HepG2 (cell line): ENCODE data around the gene GDF7. TPM values are rescaled to one million over a fixed set of nuclear protein-coding genes. Genes with fewer than 3 reads are reported as not detected.

Experiments used
- GABPB1 ChIP-seq: IDR thresholded peaks from 2 replicates; pipeline ENCODE4 v1.6.1; 2016; ENCODE audit warnings: mild to moderate bottlenecking, missing genetic modification reagents, moderate library complexity, missing compliant biosample characterization
- HDAC6 ChIP-seq: fragments of 200-600 bp; sonication (generic); IDR thresholded peaks from 2 replicates; pipeline ENCODE4 v1.7.0; 2017; ENCODE audit warnings: mild to moderate bottlenecking, antibody characterized with exemption, low read length, low read depth
- NAIF1 ChIP-seq: sonication (generic); formaldehyde crosslinking; IDR thresholded peaks from 2 replicates; pipeline ENCODE4 v1.5.0; 2020; ENCODE audit warnings: mild to moderate bottlenecking, missing genetic modification reagents, borderline replicate concordance
- NPAS2 ChIP-seq: sonication (generic); formaldehyde crosslinking; IDR thresholded peaks from 2 replicates; pipeline ENCODE4 v1.8.0; 2022; ENCODE audit warnings: mild to moderate bottlenecking, missing genetic modification reagents, borderline replicate concordance
- RFXAP ChIP-seq: sonication (generic); formaldehyde crosslinking; IDR thresholded peaks from 2 replicates; pipeline ENCODE4 v1.4.0; 2020; ENCODE audit warnings: missing genetic modification reagents, borderline replicate concordance
- YEATS2 ChIP-seq: sonication (generic); formaldehyde crosslinking; IDR thresholded peaks from 2 replicates; pipeline ENCODE4 v1.4.0; 2020; ENCODE audit warnings: missing genetic modification reagents, borderline replicate concordance
- ZNF24 ChIP-seq: fragments of 450-650 bp; IDR thresholded peaks from 2 replicates; pipeline ENCODE4 v1.6.1; 2017; ENCODE audit warnings: antibody characterized with exemption, mild to moderate bottlenecking
- ZNF557 ChIP-seq: sonication (generic); formaldehyde crosslinking; IDR thresholded peaks from 2 replicates; pipeline ENCODE4 v1.4.0; 2020; ENCODE audit warnings: missing genetic modification reagents
- ZNF782 ChIP-seq: sonication (generic); formaldehyde crosslinking; IDR thresholded peaks from 2 replicates; pipeline ENCODE4 v1.4.0; 2020; ENCODE audit warnings: missing genetic modification reagents, mild to moderate bottlenecking, borderline replicate concordance
- polyA plus RNA-seq, 8 experiments: library from polyadenylated mRNA; depleted of rRNA in 3 of 8; stranded (reverse) in 7 of 8; unstranded in 1 of 8; fragments of >200 nt; fragmentation: Illumina TruSeq in 4 of 8; extraction: Trizol in 4 of 8; gene quantifications; 2 replicates each; pipeline versions ENCODE4 v1.2.1 to v1.2.3, GENCODE V29; 2011 to 2016; ENCODE audit warnings: low read depth in 4 of 8, missing spikeins in 1 of 8, mixed read lengths in 1 of 8; ENCODE audit not compliant: insufficient read depth in 1 of 8
- total RNA-seq, 5 experiments: library from RNA; depleted of rRNA; stranded (reverse); fragments of >200 nt; fragmentation: Illumina TruSeq; extraction: Trizol; gene quantifications; 2 replicates each; pipeline ENCODE4 v1.2.3, GENCODE V29; 2016; ENCODE audit warnings: low read depth in 1 of 5
- TF ChIP-seq, protein P1 (sequence below): sonication (generic); formaldehyde crosslinking; IDR thresholded peaks from 2 replicates; pipeline ENCODE4 v1.4.0; 2020; ENCODE audit warnings: missing genetic modification reagents, mild to moderate bottlenecking, borderline replicate concordance
- TF ChIP-seq, protein P2 (sequence below), 2 experiments: sonication (generic) in 1 of 2; formaldehyde crosslinking in 1 of 2; IDR thresholded peaks; 2 replicates each; pipeline versions ENCODE4 v1.4.0 to v1.6.1; 2016 to 2020; ENCODE audit warnings: borderline replicate concordance in 1 of 2, low read depth in 1 of 2, mild to moderate bottlenecking in 1 of 2, missing genetic modification reagents in 1 of 2
- TF ChIP-seq, protein P3 (sequence below): sonication (generic); formaldehyde crosslinking; IDR thresholded peaks from 2 replicates; pipeline ENCODE4 v1.4.0; 2020; ENCODE audit warnings: low read depth, missing genetic modification reagents
- TF ChIP-seq, protein P4 (sequence below): sonication (generic); formaldehyde crosslinking; IDR thresholded peaks from 2 replicates; pipeline ENCODE4 v1.8.0; 2022; ENCODE audit warnings: mild to moderate bottlenecking, missing genetic modification reagents, moderate library complexity
- TF ChIP-seq, protein P5 (sequence below): sonication (generic); formaldehyde crosslinking; IDR thresholded peaks from 2 replicates; pipeline ENCODE4 v1.5.0; 2020; ENCODE audit warnings: missing genetic modification reagents, mild to moderate bottlenecking, borderline replicate concordance

The GDF7 gene
- total and polyA plus RNA-seq, 2 of the 13 experiments (the other 11 are each of a cell fraction or from before 2014, with no cell fraction given), result 1.6 to 15.0 TPM

DNA sequence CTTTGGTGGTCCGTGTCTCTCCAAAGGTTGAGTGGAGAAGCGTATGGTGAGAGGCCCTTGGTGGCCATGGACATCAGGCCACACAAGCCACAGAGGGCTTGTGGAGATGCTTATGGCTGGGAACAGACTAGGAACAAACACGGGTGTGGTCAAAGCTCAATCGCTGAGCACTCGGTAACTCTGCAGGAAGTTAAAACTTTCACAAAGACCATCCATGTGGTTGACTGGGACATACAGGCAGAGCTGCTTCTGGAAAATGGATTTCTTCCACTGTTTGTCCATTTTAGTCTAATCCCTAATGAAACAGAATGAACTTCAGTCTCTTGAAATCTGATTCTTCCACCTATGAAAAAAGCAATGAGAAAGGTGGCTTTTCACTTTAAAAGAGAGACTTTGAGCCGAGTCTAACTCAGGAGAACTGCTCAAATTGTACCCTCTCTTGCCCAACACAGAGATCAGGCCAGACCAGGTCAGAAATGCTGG lies 17.7 kb downstream of the GDF7 start (continued):
- TF ChIP-seq, protein P1, sequence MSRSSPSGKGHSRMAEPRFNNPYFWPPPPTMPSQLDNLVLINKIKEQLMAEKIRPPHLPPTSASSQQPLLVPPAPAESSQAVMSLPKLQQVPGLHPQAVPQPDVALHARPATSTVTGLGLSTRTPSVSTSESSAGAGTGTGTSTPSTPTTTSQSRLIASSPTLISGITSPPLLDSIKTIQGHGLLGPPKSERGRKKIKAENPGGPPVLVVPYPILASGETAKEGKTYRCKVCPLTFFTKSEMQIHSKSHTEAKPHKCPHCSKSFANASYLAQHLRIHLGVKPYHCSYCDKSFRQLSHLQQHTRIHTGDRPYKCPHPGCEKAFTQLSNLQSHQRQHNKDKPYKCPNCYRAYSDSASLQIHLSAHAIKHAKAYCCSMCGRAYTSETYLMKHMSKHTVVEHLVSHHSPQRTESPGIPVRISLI, result peak; percentile 84
- TF ChIP-seq GABPB1 (CRISPR knock-in tag) (no peak), YEATS2 (no peak), ZNF24 (no peak), NPAS2 (CRISPR knock-in tag) (no peak), HDAC6 (no peak), ZNF782 (CRISPR knock-in tag) (no peak), RFXAP (CRISPR knock-in tag) (peak; percentile 52; the same call in 1 of the 2 replicates), ZNF557 (CRISPR knock-in tag) (no peak), NAIF1 (CRISPR knock-in tag) (no peak)
- TF ChIP-seq, protein P2, sequence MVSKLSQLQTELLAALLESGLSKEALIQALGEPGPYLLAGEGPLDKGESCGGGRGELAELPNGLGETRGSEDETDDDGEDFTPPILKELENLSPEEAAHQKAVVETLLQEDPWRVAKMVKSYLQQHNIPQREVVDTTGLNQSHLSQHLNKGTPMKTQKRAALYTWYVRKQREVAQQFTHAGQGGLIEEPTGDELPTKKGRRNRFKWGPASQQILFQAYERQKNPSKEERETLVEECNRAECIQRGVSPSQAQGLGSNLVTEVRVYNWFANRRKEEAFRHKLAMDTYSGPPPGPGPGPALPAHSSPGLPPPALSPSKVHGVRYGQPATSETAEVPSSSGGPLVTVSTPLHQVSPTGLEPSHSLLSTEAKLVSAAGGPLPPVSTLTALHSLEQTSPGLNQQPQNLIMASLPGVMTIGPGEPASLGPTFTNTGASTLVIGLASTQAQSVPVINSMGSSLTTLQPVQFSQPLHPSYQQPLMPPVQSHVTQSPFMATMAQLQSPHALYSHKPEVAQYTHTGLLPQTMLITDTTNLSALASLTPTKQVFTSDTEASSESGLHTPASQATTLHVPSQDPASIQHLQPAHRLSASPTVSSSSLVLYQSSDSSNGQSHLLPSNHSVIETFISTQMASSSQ (IDR thresholded peaks at IDR 0.05; ENCODE audit: low read depth), result peak; percentile 16; the same call in 1 of the 2 replicates
- TF ChIP-seq, protein P2 (CRISPR knock-in tag; IDR thresholded peaks at IDR 0.05; ENCODE audit: borderline replicate concordance), result peak; percentile 36; the same call in 1 of the 2 replicates
- TF ChIP-seq, protein P3, sequence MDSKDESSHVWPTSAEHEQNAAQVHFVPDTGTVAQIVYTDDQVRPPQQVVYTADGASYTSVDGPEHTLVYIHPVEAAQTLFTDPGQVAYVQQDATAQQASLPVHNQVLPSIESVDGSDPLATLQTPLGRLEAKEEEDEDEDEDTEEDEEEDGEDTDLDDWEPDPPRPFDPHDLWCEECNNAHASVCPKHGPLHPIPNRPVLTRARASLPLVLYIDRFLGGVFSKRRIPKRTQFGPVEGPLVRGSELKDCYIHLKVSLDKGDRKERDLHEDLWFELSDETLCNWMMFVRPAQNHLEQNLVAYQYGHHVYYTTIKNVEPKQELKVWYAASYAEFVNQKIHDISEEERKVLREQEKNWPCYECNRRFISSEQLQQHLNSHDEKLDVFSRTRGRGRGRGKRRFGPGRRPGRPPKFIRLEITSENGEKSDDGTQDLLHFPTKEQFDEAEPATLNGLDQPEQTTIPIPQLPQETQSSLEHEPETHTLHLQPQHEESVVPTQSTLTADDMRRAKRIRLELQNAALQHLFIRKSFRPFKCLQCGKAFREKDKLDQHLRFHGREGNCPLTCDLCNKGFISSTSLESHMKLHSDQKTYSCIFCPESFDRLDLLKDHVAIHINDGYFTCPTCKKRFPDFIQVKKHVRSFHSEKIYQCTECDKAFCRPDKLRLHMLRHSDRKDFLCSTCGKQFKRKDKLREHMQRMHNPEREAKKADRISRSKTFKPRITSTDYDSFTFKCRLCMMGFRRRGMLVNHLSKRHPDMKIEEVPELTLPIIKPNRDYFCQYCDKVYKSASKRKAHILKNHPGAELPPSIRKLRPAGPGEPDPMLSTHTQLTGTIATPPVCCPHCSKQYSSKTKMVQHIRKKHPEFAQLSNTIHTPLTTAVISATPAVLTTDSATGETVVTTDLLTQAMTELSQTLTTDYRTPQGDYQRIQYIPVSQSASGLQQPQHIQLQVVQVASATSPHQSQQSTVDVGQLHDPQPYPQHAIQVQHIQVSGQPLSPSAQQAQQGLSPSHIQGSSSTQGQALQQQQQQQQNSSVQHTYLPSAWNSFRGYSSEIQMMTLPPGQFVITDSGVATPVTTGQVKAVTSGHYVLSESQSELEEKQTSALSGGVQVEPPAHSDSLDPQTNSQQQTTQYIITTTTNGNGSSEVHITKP, result no peak
- TF ChIP-seq, protein P4, sequence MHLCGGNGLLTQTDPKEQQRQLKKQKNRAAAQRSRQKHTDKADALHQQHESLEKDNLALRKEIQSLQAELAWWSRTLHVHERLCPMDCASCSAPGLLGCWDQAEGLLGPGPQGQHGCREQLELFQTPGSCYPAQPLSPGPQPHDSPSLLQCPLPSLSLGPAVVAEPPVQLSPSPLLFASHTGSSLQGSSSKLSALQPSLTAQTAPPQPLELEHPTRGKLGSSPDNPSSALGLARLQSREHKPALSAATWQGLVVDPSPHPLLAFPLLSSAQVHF (CRISPR knock-in tag), result no peak
- TF ChIP-seq, protein P5, sequence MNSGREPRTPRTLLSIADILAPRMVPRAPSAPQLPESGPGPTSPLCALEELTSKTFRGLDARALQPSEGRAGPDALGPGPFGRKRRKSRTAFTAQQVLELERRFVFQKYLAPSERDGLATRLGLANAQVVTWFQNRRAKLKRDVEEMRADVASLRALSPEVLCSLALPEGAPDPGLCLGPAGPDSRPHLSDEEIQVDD (CRISPR knock-in tag), result no peak
